WTC11 (cell line): ENCODE measurements around the gene KIAA1958. TPM values are rescaled to one million over a fixed set of nuclear protein-coding genes. Genes with fewer than 3 reads are reported as not detected.

Experiments used
- ATAC-seq: fragments of 200-7000 bp; cut with Tn5 transposase; 2 replicates; pipeline ENCODE4 v1.10.0; 2021; ENCODE audit warnings: mild to moderate bottlenecking, moderate library complexity
- CTCF ChIA-PET: fragments of 300-600 bp; sonication (Branson Sonifier 250); formaldehyde crosslinking; loops from one replicate; lab custom pipeline; 2021; ENCODE audit warnings: antibody characterized with exemption; lab: Charles Lee
- POLR2A ChIA-PET: fragments of 350-600 bp; sonication (Branson Sonifier 250); formaldehyde crosslinking; loops from one replicate; lab custom pipeline; 2021; ENCODE audit warnings: antibody characterized with exemption; lab: Charles Lee
- DNase-seq: peaks from one replicate; pipeline ENCODE4 v3.0.0; 2021; ENCODE audit warnings: low spot score
- H3K27ac Mint-ChIP-seq: 2 replicates; pipeline ENCODE4 v1.8.0; 2021; ENCODE audit warnings: mixed read lengths
- H3K27me3 Mint-ChIP-seq: 2 replicates; pipeline ENCODE4 v1.8.0; 2021; ENCODE audit warnings: low read depth, mild to moderate bottlenecking, moderate library complexity, mixed read lengths
- H3K36me3 Mint-ChIP-seq: 2 replicates; pipeline ENCODE4 v1.8.0; 2021; ENCODE audit warnings: mixed read lengths
- H3K4me1 Mint-ChIP-seq: 2 replicates; pipeline ENCODE4 v1.8.0; 2022; ENCODE audit warnings: mixed read lengths
- H3K4me3 Mint-ChIP-seq: 2 replicates; pipeline ENCODE4 v1.8.0; 2021; ENCODE audit warnings: mild to moderate bottlenecking, moderate library complexity, mixed read lengths
- H3K9me3 Mint-ChIP-seq: 2 replicates; pipeline ENCODE4 v1.8.0; 2021; ENCODE audit warnings: mixed read lengths
- ATF3 ChIP-seq: sonication (generic); formaldehyde crosslinking; conservative IDR thresholded peaks from 2 replicates; pipeline ENCODE4 v1.8.1; 2022; ENCODE audit warnings: mild to moderate bottlenecking, missing genetic modification reagents
- CREB1 ChIP-seq: sonication (generic); formaldehyde crosslinking; IDR thresholded peaks from 2 replicates; pipeline ENCODE4 v1.8.0; 2023; ENCODE audit warnings: mild to moderate bottlenecking, missing genetic modification reagents
- CTCF ChIP-seq: fragments of 200-600 bp; IDR thresholded peaks from 2 replicates; pipeline ENCODE4 v1.8.0; 2022; ENCODE audit warnings: antibody characterized with exemption
- ETV6 ChIP-seq: sonication (generic); formaldehyde crosslinking; IDR thresholded peaks from 2 replicates; pipeline ENCODE4 v1.8.1; 2022; ENCODE audit warnings: mild to moderate bottlenecking, missing genetic modification reagents
- HMGA2 ChIP-seq: fragments of 250-450 bp; sonication (Bioruptor Pico); IDR thresholded peaks from 2 replicates; pipeline ENCODE4 v1.4.0; 2021; ENCODE audit warnings: mild to moderate bottlenecking, moderate library complexity
- NR3C1 ChIP-seq: sonication (generic); formaldehyde crosslinking; conservative IDR thresholded peaks from 2 replicates; pipeline ENCODE4 v1.8.1; 2023; ENCODE audit warnings: low read depth, mild to moderate bottlenecking, missing genetic modification reagents
- TEAD1 ChIP-seq: sonication (generic); formaldehyde crosslinking; IDR thresholded peaks from 2 replicates; pipeline ENCODE4 v1.8.0; 2022; ENCODE audit warnings: mild to moderate bottlenecking, missing genetic modification reagents
- ZNF121 ChIP-seq: sonication (generic); formaldehyde crosslinking; IDR thresholded peaks from 2 replicates; pipeline ENCODE4 v1.8.0; 2023; ENCODE audit warnings: missing genetic modification reagents
- ZNF512 ChIP-seq: sonication (generic); formaldehyde crosslinking; IDR thresholded peaks from 2 replicates; pipeline ENCODE4 v1.8.1; 2022; ENCODE audit warnings: missing genetic modification reagents, borderline replicate concordance
- total RNA-seq: library from RNA; stranded (reverse); gene quantifications from 3 replicates; pipeline ENCODE4 v1.2.3, GENCODE V29; 2021
- TF ChIP-seq, protein P1 (sequence below): sonication (generic); formaldehyde crosslinking; IDR thresholded peaks from 2 replicates; pipeline ENCODE4 v1.8.1; 2022; ENCODE audit warnings: mild to moderate bottlenecking, missing genetic modification reagents, moderate library complexity, borderline replicate concordance

KIAA1958 gene
- total RNA-seq, 1 experiment from 2014 or later = 41.0 TPM

DNA sequence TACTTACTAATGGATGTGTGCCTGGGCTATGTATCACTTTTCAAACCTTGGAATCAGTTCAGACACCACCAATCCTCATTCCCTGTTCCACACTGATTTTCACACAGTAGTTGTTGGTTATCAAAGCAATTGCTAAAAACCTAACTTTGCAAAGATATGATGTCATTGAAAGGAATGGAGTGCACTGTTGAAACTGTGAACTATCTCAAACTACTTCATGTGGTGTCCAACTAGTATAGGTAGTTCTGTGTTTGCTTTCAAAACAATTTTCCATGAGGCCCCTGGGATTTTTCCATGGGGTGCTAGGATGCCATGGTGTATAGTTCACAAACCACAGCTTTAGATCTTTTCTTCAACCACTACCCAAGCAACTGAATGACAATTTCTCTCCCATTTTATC is 213.5 kb downstream of the KIAA1958 start (continued):
- TF ChIP-seq, protein P1, sequence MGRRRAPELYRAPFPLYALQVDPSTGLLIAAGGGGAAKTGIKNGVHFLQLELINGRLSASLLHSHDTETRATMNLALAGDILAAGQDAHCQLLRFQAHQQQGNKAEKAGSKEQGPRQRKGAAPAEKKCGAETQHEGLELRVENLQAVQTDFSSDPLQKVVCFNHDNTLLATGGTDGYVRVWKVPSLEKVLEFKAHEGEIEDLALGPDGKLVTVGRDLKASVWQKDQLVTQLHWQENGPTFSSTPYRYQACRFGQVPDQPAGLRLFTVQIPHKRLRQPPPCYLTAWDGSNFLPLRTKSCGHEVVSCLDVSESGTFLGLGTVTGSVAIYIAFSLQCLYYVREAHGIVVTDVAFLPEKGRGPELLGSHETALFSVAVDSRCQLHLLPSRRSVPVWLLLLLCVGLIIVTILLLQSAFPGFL (CRISPR knock-in tag) = no peak
- TF ChIP-seq ATF3 (CRISPR knock-in tag) = no peak

DNA sequence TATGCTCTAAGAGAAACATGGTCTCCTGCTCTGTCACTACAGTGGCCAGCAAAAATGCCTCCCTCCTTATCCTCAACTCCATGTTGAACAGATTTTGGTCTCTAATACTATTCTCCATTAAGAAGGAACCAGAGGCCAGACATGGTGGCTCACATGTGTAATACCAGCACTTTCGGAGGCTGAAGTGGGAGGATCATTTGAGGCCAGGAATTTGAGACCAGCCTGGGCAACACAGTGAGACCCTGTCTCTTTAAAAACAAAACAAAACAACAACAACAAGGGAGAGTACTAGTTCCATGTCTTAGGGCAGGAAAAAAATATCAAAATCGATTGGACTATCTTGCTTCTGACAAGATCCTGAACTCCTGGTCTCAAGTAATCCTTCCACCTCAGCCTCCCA is 216.7 kb downstream of the KIAA1958 start:
- no peak for ATAC-seq
- Mint-ChIP-seq H3K4me1 (no peaks in the 10 kb centered on the region; the same call in 1 of the 2 replicates), H3K9me3 (no peaks in the 10 kb centered on the region), H3K27ac (no peak overlapping the region), H3K27me3 (no peaks in the 10 kb centered on the region), H3K36me3 (peaks cover 8% of the 10 kb centered on the region), H3K4me3 (no peak overlapping the region)
- no peak for DNase-seq
- POLR2A ChIA-PET = no interaction called here
- CTCF ChIA-PET = no interaction called here
- TF ChIP-seq ZNF121 (peak; percentile 66; the same call in 1 of the 2 replicates), HMGA2 (CRISPR knock-in tag) (no peak), TEAD1 (CRISPR knock-in tag) (no peak), CREB1 (CRISPR knock-in tag) (no peak), ETV6 (CRISPR knock-in tag) (no peak), ZNF512 (no peak), NR3C1 (no peak)

- Mint-ChIP-seq H3K9me3 (no peaks in the 10 kb centered on the region), H3K4me3 (no peak overlapping the region), H3K4me1 (peaks cover 3% of the 10 kb centered on the region; the same call in 1 of the 2 replicates), H3K27ac (peak overlapping the region; percentile 67; the same call in 1 of the 2 replicates), H3K36me3 (peaks cover 7% of the 10 kb centered on the region; the same call in 1 of the 2 replicates)
- ATAC-seq (peak; percentile 97), DNase-seq (peak; percentile 32)
- ChIA-PET CTCF (interaction anchor here (0.6 to 2.0 kb wide), 12 partner anchors 12 to 614 kb away, joined by 3 to 8 read pairs (median 4); partner anchors contain the start of genes HSDL2 and INIP), POLR2A (no interaction called here)
- TF ChIP-seq NR3C1 (no peak), CTCF (peak; percentile 34; the same call in 1 of the 2 replicates)
- TF ChIP-seq, all 79 proteins: peak for 1
- H3K27me3 Mint-ChIP-seq = no peaks in the 10 kb centered on the region
These were observed 219.3 kb downstream of the KIAA1958 start for GRCh38 chr9:112705768-112706427.

GRCh38 chr9:112711050-112711689 is 224.5 kb downstream of the KIAA1958 start:
- Mint-ChIP-seq H3K4me1 (0 out of 2 replicates have a peak, but pooled peaks cover 3% of the 10 kb centered on the region), H3K36me3 (no peaks in the 10 kb centered on the region), H3K27ac (0 out of 2 replicates have a peak overlapping the region, but pooled peaks have one; percentile 71), H3K27me3 (no peaks in the 10 kb centered on the region), H3K4me3 (no peak overlapping the region), H3K9me3 (no peaks in the 10 kb centered on the region)
- POLR2A ChIA-PET = interaction anchor here (0.7 kb wide), 2 partner anchors 52 to 517 kb away, joined by 3 to 4 read pairs; no protein-coding TSS in a partner anchor
- ATAC-seq (no peak), DNase-seq (no peak)
- CTCF ChIA-PET = interaction anchor here (0.6 to 1.5 kb wide), 7 partner anchors 100 to 598 kb away, joined by 3 to 5 read pairs (median 3); partner anchors contain the start of gene KIAA1958
- 0 out of 2 replicates have a peak, but pooled peaks have one; percentile 19 for TF ChIP-seq CTCF
- TF ChIP-seq NR3C1 = no peak
